Astrocyte (in vitro differentiated cells and primary cell): ENCODE data around the gene ICOSLG.
"Not testable (repeated sequence)": the region's sequence is repeated elsewhere in the genome, so short reads cannot be mapped to it uniquely, and the experiment has no call there.

Experiments used
- EZH2 ChIP-seq: IDR thresholded peaks from 2 replicates; pipeline ENCODE4 v1.6.1; 2012; ENCODE audit warnings: mild to moderate bottlenecking, low read length, inconsistent platforms; ENCODE audit not compliant: insufficient read depth
- TF ChIP-seq, protein P1 (sequence below): IDR thresholded peaks from 2 replicates; pipeline ENCODE4 v1.5.1; 2011; ENCODE audit warnings: low read depth, mild to moderate bottlenecking, inconsistent platforms, low read length, moderate library complexity; ENCODE audit not compliant: insufficient read depth

DNA sequence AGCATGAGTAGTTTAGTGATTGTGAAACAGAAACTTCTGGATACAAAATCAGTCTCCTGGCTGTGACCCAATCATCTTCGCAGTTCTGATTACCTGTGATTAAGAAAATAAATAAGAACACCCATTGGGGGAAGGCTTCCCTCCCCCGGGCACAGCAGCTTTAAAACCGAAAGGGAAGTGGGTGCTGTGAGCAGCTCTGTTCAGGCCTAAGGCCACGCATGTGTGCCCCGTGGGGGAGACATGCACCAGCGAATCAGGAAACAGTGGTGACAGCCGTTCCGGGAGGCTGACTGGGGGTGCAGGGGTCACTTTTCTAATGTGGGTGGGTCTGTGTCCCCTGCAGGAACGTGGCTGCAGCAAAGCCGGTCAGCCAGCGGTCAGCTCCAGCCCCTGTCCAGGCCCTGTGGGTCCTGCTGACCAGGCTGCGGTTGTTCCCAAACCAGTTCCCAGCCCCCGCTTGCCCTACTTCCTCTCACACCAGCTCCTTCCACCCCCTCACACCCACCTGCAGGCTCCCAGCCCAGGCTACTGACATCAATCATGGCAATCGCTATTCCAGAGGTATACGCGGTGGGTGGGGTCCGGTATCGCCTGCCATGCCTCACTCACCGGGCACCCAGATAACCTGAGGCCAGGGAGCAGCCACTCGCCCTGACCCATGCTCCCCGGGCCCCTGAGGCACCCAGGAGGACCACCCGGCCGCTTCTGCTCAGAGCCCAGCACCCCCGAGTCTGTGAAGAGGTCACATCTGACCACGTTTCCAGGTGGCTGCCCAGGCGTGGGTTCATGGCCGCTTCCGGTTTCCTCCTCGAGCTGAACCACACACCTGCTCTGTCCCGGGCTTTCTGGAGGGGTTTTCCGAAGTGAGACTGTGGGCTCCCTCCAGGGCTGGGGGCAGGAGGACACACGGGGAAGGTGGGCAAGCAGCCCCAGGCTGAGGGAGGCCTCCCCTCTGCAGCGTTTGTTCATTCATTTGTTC is 33.8 kb downstream of the ICOSLG start:
- TF ChIP-seq, protein P1, sequence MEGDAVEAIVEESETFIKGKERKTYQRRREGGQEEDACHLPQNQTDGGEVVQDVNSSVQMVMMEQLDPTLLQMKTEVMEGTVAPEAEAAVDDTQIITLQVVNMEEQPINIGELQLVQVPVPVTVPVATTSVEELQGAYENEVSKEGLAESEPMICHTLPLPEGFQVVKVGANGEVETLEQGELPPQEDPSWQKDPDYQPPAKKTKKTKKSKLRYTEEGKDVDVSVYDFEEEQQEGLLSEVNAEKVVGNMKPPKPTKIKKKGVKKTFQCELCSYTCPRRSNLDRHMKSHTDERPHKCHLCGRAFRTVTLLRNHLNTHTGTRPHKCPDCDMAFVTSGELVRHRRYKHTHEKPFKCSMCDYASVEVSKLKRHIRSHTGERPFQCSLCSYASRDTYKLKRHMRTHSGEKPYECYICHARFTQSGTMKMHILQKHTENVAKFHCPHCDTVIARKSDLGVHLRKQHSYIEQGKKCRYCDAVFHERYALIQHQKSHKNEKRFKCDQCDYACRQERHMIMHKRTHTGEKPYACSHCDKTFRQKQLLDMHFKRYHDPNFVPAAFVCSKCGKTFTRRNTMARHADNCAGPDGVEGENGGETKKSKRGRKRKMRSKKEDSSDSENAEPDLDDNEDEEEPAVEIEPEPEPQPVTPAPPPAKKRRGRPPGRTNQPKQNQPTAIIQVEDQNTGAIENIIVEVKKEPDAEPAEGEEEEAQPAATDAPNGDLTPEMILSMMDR, result not testable (repeated sequence)
- not testable (repeated sequence) for TF ChIP-seq EZH2
